GM12891 (cell line): ENCODE results near the gene LPCAT4.

Experiments
- POLR2A ChIP-seq: IDR thresholded peaks from 2 replicates; pipeline ENCODE4 v1.6.1; 2011; ENCODE audit warnings: low read depth, low read length, control low read depth
- TAF1 ChIP-seq: IDR thresholded peaks from 2 replicates; pipeline ENCODE4 v1.6.1; 2011; ENCODE audit warnings: low read depth, low read length, control low read depth

- TF ChIP-seq TAF1 (no peak), POLR2A (no peak)
Observed at GRCh38 chr15:34362047-34362773, 4.8 kb downstream of the LPCAT4 start.
